Ascending aorta (tissue), 2 donors: Measurements from ENCODE around the gene TEX11. TPM values are rescaled to one million over a fixed set of nuclear protein-coding genes. Genes with fewer than 3 reads are reported as not detected.
"Not testable (repeated sequence)": the region's sequence is repeated elsewhere in the genome, so short reads cannot be mapped to it uniquely, and the experiment has no call there.

Experiments
- DNase-seq, 2 donors: peaks; one replicate each; pipeline ENCODE4 v3.0.0-alpha.2; 2019; ENCODE audit warnings: low spot score in 2 of 2
- H3K27ac ChIP-seq, 2 donors: fragments of 200-600 bp; sonication (generic); one replicate each; pipeline ENCODE4 v1.5.1; 2016 to 2017; ENCODE audit warnings: mild to moderate bottlenecking in 1 of 2
- H3K27me3 ChIP-seq: fragments of 200-600 bp; sonication (generic); one replicate; pipeline ENCODE4 v1.5.1; 2017
- H3K36me3 ChIP-seq, 2 donors: fragments of 200-600 bp; sonication (generic); one replicate each; pipeline ENCODE4 v1.5.1; 2016
- H3K4me1 ChIP-seq, 2 donors: fragments of 200-600 bp; sonication (generic); one replicate each; pipeline ENCODE4 v1.5.1; 2016 to 2017; ENCODE audit warnings: mild to moderate bottlenecking in 1 of 2
- H3K4me3 ChIP-seq, 2 donors: fragments of 200-600 bp; sonication (generic); one replicate each; pipeline ENCODE4 v1.5.1; 2016 to 2017; ENCODE audit warnings: mild to moderate bottlenecking in 1 of 2
- H3K9me3 ChIP-seq, 2 donors: fragments of 200-600 bp; sonication (generic); one replicate each; pipeline ENCODE4 v1.5.1; 2016
- CTCF ChIP-seq, 3 experiments: fragments of 200-600 bp in 2 of 3; fragments of 450-650 bp in 1 of 3; sonication (generic) in 2 of 3; IDR thresholded peaks; one replicate each; pipeline ENCODE4 v1.5.1; 2016 to 2019; ENCODE audit warnings: antibody characterized with exemption in 3 of 3, mild to moderate bottlenecking in 1 of 3, moderate library complexity in 1 of 3
- intact Hi-C: fragments of 100-400 bp; cut with DNase I; formaldehyde crosslinking; loops from one replicate; pipeline ENCODE4 v1.15.1; 2023
- total RNA-seq: library from RNA; depleted of rRNA; stranded (reverse); fragments of >200 nt; gene quantifications from one replicate; pipeline ENCODE4 v1.1.0, GENCODE V29; 2016

Gene TEX11
- total RNA-seq, 1 donor from 2014 or later: not detected

GRCh38 chrX:70525733-70526132, 382.8 kb downstream of the TEX11 start:
- Histone ChIP-seq H3K36me3 (no peaks in the 10 kb centered on the region), H3K4me3 (no peak overlapping the region), H3K27ac (no peak overlapping the region), H3K27me3 (no peaks in the 10 kb centered on the region), H3K9me3 (peaks cover 0 to 2% of the 10 kb centered on the region in 2 donors), H3K4me1 (no peaks in the 10 kb centered on the region)
- intact Hi-C loops: no loop called here
- no peak for TF ChIP-seq CTCF (IDR thresholded peaks at IDR 0.05)
- DNase-seq: no peak

GRCh38 chrX:70515692-70516091, 392.8 kb downstream of the TEX11 start:
- H3K27ac ChIP-seq, H3K36me3 ChIP-seq, intact Hi-C loops, H3K4me1 ChIP-seq, H3K27me3 ChIP-seq, H3K4me3 ChIP-seq, DNase-seq, H3K9me3 ChIP-seq: not testable (repeated sequence)

GRCh38 chrX:70515270-70515669, 393.2 kb downstream of the TEX11 start:
- H3K4me1 ChIP-seq, H3K36me3 ChIP-seq, H3K27ac ChIP-seq, intact Hi-C loops, H3K27me3 ChIP-seq, DNase-seq, H3K9me3 ChIP-seq, H3K4me3 ChIP-seq: not testable (repeated sequence)

GRCh38 chrX:70509078-70509477, 399.4 kb downstream of the TEX11 start:
- no peaks in the 10 kb centered on the region for H3K36me3 ChIP-seq
- TF ChIP-seq CTCF (IDR thresholded peaks at IDR 0.05): no peak
- no peaks in the 10 kb centered on the region for H3K4me1 ChIP-seq
- no peaks in the 10 kb centered on the region for H3K27me3 ChIP-seq
- no peaks in the 10 kb centered on the region for H3K9me3 ChIP-seq
- intact Hi-C loops: no loop called here
- no peak for DNase-seq
- no peak overlapping the region for H3K4me3 ChIP-seq
- H3K27ac ChIP-seq: no peak overlapping the region

- intact Hi-C loops: no loop called here
- no peak for DNase-seq
- no peaks in the 10 kb centered on the region for H3K9me3 ChIP-seq
- no peaks in the 10 kb centered on the region for H3K27me3 ChIP-seq
- no peak overlapping the region for H3K4me3 ChIP-seq
- TF ChIP-seq CTCF (IDR thresholded peaks at IDR 0.05): no peak
- no peak overlapping the region for H3K27ac ChIP-seq
- H3K4me1 ChIP-seq: no peaks in the 10 kb centered on the region
- H3K36me3 ChIP-seq: no peaks in the 10 kb centered on the region
These were observed 400.1 kb downstream of the TEX11 start for GRCh38 chrX:70508296-70508911.

- intact Hi-C loops: no loop called here
- Histone ChIP-seq H3K4me1 (no peaks in the 10 kb centered on the region), H3K27me3 (no peaks in the 10 kb centered on the region), H3K27ac (no peak overlapping the region), H3K4me3 (no peak overlapping the region), H3K36me3 (peaks cover 6% of the 10 kb centered on the region in 2 donors), H3K9me3 (no peaks in the 10 kb centered on the region)
- TF ChIP-seq CTCF (IDR thresholded peaks at IDR 0.05): no peak
- no peak for DNase-seq
These were observed 403.1 kb downstream of the TEX11 start for GRCh38 chrX:70505451-70505841.
